ENCODE data around the gene GPX4.

The GPX4 gene

DNA sequence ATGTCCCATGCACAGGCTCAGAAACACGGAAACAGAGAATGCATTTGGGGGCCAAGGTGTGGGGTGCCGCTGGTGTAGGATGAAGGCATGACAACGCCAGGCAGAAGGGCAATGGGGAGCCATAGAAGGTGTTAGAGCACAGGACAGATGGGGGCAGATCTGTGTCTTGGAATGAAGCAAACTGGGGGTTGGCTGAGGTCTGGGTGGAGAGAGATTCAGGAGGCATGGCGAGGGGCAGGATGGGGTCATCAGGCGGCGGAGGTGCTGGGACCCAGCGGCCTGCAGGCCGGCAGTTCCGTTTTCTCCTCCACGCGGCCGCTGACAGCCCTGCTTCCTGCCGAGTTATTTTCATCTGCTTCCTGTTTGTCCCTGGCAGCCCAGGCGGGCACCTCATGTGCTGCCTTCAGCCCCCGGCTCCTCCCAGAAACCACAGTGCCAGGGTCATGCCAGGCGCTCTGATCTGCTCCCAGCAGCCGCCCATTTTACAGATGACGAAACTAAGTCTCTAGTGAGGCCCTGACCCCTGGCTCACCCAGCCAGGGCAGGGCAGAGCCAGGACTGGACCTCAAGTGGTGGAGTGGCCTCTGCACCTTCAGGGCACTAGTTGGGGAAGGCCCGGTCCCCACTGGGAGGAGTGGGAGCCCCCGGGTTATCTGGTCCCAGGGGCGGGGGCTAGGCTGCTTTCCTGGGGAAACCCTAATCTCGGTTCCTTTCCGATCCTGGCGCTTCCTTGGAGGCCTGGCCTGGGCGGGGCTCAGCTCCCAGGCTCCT is 34.6 kb upstream of the GPX4 start:
- DNase-seq = peak; percentile 94 to 95

DNA sequence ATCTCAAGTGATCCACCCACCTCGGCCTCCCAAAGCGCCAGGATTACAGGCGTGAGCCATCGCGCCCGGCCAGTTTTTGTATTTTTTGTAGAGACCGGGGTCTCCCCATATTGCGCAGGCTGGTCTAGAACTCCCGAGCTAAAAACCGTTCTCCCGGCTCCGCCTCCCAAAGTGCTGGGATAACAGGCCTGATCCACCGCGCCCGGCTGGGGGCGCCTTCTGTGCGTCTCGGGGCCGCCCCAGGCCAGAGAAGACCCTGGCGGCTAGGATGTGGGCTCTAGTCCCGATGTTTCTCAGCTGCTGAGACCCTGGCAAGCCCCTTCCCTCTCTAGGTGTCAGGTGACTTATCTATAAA is 33.2 kb upstream of the GPX4 start:
- no peak for DNase-seq

DNA sequence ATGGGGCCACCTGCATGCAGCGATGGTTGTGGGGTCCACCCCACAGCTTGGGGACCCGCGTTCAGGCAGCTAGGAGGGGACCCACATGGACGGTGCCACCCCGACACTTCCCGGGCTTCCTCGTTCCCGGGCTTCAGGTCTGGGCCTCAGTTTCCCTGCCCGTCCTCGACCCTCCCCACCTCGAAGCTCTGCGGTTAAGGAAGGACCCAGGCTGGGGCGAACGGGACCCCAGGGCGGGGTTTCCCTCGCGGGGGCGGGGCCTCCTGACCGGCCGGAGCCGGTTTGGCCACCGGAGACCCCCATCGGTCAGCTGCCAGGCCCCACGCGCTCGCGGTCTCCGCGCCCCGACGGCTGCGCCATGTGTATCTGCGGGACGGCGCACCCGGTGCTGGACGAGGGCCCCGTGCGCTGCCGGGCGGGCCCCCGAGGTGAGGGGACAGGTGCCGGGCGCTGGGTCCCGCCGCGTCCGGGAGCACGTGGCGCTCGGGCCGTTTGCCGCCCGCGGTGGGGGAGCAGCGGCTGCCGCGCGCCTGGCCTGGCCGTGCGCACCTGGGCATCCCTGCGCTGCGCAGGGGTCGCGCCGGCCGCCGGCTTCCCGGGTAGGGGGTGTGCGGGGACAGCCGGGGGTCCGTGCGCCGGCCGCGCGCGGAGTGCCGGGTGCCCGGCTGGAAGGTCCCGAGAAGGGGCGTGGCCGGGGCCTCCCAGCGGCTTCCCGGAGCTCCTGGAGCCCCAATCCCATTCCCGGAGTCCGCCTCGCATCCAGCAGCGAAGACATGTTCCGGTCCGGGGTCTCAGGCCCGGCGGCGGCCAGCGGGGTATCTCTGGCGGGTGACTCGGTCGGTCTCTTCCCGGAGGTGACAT is 32.6 kb upstream of the GPX4 start:
- no peak for DNase-seq

DNA sequence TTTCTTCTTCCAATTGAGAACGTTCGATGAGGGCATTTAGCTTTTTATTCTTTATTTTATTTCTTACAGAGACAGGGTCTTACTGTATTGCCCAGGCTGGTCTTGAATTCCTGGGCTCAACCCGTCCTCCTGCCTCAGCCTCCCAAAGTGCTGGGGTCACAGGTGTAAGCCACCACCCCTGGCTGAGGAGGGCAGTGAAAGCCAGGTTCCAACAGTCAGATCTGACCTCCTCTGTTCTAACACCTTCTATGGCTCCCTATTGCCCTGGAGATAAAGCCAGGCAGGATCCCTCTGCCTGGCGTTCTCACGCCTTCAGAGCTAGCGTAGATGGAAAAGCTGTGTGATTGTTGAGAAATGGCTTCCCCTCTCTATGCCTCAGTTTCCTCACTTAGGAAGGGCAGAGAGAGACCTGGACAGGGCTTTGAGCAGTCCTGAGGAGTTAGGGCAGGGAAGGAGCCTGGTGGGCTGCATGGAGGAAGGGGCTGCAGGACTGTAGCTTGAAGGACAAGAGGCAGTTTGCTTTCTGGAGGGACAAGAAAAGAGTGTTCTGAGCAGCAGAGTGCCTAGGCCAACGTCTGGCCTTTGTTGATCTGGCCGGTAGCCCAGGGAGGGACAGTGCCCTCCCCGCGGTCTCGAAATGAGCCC is 31.3 kb upstream of the GPX4 start:
- no peak for DNase-seq

DNA sequence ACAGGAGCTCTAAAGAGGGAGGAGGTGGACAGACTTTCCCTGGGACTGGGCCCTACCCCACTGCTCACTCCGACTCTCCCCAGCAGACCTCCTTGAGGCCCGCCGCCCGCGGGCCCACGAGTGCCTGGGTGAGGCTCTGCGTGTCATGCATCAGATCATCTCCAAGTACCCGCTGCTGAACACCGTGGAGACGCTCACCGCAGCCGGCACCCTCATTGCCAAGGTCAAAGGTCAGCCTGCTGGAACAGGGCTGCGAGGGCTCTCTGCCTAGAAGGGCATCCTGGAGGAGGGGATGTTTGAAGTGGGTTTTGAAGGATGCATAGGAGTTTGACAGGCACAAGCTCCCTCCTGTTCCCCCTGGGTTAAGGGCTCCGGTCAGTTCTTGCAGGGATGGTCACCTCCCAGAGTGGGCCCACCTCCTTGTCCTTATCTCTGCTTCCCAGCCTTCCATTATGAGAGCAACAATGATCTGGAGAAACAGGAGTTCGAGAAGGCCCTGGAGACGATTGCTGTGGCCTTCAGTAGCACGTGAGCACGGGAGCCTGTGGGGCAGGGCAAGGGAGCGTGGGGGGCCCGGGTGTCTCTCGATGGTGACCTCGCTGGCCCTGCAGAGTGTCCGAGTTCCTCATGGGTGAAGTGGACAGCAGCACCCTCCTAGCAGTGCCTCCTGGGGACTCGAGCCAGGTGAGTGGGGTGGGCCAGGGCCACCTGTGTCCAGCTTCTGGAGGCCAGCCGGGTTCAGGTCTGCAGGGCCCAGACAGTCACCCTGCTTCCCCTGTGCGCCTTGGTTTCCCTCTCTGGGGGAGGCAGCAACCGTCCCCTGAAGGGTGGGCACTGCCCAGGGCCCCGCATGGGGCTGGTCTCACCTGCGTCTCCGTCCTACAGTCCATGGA is 30.5 kb upstream of the GPX4 start:
- no peak for DNase-seq

DNA sequence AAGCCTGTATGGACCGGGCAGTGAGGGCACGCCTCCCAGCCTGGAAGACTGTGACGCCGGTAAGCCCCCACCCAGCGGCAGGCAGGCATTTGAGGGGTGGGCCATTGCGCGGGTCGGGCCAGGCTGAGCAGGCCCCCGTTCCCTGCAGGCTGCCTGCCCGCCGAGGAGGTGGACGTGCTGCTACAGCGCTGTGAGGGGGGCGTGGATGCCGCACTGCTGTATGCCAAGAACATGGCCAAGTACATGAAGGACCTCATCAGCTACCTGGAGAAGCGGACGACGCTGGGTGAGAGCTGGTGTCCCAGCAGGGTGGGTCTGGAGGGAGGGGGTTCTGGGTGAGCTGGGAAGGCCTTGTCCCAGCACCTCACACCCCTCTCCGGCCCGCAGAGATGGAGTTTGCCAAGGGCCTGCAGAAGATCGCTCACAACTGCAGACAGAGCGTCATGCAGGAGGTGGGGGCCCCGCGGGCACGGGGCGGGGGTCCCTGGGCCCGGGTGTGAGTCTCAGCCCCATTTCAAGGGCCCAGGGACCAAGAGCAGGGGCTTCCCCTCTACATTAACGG is 29.8 kb upstream of the GPX4 start:
- DNase-seq = no peak

DNA sequence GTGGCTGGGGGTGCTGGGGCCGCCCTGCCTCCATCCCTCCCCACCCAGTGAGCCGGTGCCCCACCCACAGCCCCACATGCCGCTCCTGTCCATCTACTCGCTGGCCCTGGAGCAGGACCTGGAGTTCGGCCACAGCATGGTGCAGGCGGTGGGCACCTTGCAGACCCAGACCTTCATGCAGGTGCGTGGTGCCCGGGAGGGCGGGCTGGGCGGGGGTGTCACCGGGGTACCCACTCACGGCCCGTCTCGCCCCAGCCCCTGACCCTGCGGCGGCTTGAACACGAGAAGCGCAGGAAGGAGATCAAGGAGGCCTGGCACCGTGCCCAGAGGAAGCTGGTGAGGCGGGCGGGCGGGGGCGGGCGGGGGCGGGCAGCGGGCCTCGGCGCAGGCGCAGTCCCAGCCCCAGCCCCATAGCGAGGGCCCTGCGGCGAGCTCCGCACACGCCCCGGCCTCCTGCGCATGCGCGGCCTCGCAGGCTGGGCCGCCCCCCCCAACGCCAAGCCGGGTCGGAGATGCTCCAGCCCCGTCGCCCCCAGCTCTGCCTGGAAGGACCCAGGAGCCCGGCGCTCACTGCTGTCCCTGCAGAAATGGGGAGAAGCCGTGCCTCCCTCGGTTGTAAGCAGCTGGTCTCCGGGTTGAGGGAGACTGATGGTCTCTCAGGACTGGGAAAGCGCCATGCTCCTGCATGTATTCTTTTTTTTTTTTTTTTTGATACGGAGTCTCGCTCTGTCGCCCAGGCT is 29.1 kb upstream of the GPX4 start:
- peak; percentile 75 to 83 for DNase-seq

DNA sequence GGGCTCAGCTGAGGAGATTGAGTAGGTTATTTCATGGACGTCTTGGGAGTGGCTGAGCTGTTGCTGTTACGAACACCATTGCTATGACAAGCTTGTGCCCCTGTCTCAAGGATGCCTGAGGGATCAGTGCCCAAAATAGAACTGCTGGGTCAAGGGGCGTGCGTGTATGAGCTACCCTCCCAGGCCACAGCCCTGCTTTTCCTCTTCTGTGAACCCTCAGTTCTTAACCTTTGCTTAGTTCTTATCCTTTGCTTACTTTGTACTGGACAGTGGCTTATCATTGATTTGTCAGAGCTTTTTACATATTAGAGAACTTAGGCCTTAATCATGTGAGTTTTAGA is 27.8 kb upstream of the GPX4 start:
- DNase-seq = no peak

DNA sequence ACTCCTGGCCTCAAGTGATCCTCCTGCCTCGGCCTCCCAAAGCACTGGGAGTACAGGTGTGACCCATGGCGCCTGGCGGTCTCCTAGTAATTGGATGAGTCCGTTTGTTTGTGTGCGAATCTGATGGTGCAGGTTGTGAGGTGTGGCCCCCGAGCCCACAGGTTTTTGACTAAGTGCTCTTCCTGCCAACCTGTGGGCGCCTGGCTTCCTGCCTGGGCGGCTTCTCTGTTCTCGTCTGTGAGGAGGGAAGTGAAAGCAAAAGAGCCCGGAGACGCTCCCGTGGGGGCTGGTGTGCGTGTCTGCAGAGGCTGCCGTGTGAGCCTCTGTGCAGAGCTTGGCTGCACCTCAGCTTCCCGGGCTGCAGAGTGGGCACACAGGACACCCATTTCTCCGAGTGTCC is 26.8 kb upstream of the GPX4 start:
- peak; percentile 69 to 76 for DNase-seq

DNA sequence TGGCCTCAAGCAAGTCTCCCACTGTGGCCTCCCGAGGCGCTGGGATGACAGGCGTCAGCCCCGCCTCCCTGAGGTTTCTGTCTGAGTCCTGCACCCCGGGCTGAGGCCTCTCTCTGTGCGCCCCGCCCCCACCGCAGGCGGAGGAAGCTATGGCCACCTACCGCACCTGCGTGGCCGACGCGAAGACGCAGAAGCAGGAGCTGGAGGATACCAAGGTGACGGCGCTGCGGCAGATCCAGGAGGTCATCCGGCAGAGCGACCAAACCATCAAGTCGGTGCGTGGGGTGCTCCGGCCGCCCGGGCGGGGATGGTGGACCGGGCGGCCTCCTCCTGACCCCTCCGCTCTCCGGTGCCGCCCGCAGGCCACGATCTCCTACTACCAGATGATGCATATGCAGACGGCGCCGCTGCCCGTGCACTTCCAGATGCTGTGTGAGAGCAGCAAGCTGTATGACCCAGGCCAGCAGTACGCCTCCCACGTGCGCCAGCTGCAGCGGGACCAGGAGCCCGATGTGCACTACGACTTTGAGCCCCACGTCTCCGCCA is 24.2 kb upstream of the GPX4 start:
- DNase-seq = no peak

DNA sequence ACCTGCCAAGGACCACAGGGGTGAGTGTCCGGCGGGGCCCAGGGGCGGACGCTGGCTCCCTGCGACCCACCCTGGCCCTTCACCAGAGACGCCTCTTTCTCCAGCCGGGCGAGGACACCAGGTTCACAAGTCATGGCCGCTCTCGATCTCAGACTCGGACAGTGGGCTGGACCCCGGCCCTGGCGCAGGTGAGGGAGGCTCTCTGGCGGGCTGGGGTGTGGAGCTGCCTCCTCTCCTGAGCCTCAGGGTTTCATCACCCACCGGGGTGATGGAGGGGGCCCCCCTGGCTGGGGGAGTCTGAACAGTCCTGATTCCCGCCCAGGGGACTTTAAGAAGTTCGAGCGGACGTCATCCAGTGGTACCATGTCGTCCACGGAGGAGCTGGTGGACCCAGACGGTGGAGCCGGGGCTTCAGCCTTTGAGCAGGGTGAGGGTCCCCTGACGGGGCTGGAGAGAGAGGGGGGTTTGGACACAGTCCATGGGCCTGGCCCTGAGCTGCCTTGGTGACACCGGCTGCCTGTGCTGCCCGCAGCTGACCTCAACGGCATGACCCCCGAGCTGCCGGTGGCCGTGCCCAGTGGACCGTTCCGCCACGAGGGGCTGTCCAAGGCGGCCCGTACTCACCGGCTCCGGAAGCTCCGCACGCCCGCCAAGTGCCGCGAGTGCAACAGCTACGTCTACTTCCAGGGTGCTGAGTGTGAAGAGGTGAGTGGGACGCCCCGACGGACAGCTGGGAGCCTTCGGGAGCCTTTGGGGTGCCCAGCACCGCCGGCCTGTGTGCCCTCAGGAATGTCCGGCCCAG is 23.2 kb upstream of the GPX4 start:
- no peak for DNase-seq

DNA sequence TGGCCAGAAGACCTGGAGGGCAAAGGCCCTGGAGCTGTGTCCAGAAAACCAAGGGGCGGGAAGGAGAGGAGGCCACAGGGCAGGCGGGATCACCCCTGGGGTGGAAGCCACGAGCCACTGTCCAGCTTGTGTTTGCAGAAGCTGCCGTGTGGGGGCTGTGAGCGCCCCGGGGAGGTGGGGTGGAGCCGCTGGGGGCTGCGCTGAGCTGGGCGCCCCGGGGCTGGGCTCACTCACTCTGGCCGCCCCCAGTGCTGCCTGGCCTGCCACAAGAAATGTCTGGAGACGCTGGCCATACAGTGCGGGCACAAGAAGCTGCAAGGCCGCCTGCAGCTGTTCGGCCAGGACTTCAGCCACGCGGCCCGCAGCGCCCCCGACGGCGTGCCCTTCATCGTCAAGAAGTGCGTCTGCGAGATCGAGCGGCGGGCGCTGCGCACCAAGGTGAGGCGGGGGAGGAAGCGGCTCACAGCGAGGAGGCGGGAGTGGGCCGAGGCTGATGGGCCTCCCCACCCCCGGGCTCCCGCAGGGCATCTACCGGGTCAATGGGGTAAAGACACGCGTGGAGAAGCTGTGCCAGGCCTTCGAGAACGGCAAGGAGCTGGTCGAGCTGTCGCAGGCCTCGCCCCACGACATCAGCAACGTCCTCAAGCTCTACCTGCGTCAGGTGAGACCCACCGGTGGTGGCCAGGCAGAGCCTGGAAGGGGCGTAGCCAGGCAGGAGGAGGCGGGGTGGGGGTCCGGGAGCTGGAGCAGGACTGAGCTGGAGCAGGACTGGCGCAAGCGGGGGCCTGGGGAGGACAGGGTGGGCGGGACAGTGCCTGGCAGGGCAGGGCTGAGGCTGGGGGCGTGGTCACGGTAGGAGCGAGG is 22.3 kb upstream of the GPX4 start:
- no peak for DNase-seq

DNA sequence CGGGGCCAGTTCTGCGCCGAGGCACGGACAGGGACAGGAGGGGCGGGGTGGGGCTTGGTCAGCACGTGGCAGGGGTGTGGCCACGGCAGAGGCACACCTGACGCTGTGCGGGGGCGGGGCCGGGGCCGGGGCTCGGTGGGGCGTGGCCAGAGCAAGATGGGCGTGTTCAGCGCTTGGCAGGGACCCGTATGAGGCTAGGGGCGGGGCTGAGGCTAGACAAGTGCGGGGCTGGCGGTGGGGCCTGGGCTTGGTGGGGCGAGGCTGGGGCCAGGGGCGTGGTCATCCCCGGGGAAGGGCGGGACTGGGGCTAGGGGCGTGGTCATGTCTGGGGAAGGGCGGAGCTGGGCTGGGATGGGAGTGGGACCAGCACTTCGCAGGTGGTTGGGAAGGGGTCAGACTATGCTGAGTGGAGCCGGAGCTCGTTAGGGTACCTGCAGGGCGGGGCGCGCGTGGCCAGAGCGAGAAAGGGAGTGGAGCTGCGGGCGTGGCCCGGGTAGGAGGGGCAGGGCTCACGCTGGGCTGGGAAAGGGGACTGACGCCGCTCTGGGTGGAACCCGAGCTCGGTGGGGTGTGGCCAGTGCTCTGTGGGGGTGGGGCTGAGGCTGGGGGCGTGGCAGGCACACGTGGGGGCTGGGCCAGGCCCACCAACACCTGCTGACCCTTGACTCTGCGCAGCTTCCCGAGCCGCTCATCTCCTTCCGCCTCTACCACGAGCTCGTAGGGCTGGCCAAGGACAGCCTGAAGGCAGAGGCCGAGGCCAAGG is 21.4 kb upstream of the GPX4 start:
- DNase-seq = no peak

DNA sequence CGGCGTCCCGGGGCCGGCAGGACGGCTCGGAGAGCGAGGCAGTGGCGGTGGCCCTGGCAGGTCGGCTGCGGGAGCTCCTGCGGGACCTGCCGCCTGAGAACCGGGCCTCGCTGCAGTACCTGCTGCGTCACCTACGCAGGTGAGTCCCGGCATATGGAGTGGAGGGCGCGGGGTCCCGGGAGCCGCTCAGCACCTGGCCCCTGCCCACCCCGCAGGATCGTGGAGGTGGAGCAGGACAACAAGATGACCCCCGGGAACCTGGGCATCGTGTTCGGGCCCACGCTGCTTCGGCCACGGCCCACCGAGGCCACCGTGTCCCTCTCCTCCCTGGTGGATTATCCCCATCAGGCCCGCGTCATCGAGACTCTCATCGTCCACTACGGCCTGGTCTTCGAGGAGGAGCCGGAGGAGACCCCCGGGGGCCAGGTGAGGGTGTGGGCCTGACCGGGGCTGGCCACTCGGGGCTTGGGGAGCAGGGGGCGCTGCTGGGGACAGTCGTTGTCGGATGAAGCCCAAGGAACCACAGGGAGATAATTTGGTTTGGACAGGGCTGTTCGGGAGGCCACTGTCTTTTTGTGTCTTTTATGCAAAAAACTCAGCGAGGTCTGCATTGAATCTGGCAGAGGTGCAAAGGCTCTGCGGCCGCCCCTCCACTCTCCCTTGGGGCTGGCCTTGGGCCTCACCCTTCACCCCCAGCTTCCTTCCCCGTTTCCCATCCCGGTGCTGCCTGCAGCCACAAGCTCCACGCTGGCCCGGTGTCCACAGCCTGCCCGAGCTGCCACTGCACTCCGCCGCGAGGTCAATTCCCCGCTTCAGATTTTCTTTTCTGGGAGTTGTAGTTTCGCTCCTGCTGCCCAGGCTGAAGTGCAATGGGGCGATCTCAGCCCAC is 20.6 kb upstream of the GPX4 start:
- no peak for DNase-seq

DNA sequence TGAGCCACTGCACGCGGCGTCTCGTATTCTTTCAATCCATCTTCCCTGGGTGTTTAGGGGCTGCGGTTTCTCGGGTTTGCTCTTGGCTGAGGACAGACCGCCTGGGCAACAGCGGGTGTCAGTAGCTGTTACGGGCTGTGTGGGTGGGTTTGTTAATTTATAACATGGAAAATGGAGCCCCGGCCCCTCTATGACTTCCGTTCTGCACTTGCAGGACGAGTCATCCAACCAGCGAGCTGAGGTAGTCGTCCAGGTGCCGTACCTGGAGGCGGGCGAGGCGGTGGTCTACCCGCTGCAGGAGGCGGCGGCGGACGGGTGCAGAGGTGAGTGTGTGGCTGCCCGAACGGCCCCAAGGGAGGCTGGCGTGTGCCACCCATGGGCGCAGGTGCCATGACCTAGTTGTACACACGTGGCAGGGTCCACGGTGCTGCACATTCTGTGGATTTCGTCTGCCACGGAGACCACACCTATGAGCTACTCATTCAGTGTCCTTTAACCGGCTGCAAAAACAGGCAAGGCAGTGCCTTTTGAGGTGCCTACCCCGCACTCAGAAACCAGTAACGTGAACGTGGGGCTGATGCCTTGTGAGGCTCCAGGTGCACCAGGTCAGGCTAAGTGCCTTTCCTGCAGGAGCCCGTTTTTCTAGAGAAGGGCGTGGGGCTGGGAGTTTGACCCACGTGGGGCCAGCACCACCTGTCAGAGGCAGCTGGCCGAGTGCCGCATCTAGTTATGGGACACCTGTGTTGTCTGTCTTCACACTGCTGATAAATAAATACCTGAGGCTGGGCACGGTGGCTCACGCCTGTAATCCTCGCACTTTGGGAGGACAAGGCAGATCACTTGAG is 19.5 kb upstream of the GPX4 start:
- no peak for DNase-seq

DNA sequence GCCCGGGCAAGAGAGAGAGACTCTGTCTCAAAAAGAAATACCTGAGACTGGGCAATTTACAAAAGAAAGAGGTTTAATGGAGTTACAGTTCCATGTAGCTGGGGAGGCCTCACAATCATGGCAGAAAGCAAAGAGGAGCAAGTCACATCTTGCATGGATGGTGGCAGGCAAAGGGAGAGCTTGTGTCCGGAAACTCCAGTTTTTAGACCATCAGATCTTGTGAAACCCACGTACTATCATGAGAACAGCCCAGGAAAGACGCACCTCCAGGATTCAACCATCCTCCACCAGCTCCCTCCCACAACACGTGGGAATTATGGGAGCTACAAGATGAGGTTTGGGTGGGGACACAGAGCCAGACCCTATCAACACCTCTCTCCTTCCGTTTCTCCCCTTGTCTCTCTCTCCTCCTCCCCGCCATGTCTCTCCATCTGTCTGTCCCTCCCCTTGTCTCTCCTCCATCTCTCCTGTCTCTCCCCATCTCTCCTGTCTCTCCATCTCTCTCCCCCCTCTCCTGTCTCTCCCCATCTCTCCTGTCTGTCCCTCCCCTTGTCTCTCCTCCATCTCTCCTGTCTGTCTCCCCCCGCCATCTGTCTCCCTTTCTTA is 18.6 kb upstream of the GPX4 start:
- DNase-seq = no peak

Data from Kasumi-1 (cell line).